Measurements from ENCODE around the gene INTS6L.

The INTS6L gene

DNA sequence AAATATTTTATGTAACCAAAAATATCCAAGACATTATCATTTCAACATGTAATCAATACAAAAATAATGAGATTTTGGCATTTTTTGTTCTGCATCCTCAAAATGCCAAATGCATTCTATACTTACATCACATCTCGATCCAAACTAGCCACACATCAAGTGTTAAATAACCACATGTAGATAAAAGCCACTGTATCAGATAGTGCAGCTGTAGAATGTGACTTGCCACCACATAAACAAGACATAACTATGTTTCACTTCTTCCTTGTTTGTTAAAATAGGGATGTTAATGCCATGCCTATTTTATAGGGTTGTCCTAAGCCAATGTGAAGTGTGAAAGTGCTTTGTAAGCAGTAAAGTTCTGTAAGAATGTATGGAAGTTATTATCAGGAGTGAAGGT, 20.9 kb downstream of the INTS6L start:
- no peak overlapping the region for H2BK12ac ChIP-seq (ENCODE audit: low read length)
- H2BK120ac ChIP-seq (ENCODE audit: low read depth, low read length), result no peak overlapping the region
- no peak for DNase-seq (ENCODE audit: low spot score)
- no peak overlapping the region for H2AK5ac ChIP-seq (ENCODE audit: low read depth, low read length)
- no CpG with 5 or more reads among the region's 1 CpG for WGBS, 2 donors (ENCODE audit: extremely low coverage in 2 of 2, insufficient read length in 2 of 2, insufficient replicate concordance in 1 of 2)
- no peak overlapping the region for H3K4me2 ChIP-seq (ENCODE audit: insufficient read depth, low read length, poor library complexity, severe bottlenecking)
- H3K14ac ChIP-seq (ENCODE audit: low read length), result no peak overlapping the region
- no peak overlapping the region for H3K9ac ChIP-seq (ENCODE audit: low read depth, low read length, poor library complexity)
- H3K4me1 ChIP-seq (ENCODE audit: control insufficient read depth in 2 of 2, insufficient read depth in 1 of 2, low read depth in 1 of 2, low read length in 2 of 2), result no peaks in the 10 kb centered on the region
- no peak overlapping the region for H2BK15ac ChIP-seq (ENCODE audit: low read length)
- no peak overlapping the region for H3K27ac ChIP-seq (replicated peaks; ENCODE audit: low read length)
- H3K4me3 ChIP-seq (ENCODE audit: low read length in 2 of 2), result no peak overlapping the region
- H2AFZ ChIP-seq (ENCODE audit: low read length), result no peak overlapping the region
- H3K9me3 ChIP-seq (replicated peaks in 1 of 2; ENCODE audit: control insufficient read depth in 2 of 2, insufficient read depth in 1 of 2, low read depth in 1 of 2, low read length in 2 of 2), result no peaks in the 10 kb centered on the region
- no peaks in the 10 kb centered on the region for H3K27me3 ChIP-seq (ENCODE audit: control insufficient read depth in 3 of 3, insufficient read depth in 3 of 3, low read depth in 1 of 3, low read length in 3 of 3)
- H3K23ac ChIP-seq (ENCODE audit: low read depth, low read length, poor library complexity), result no peak overlapping the region
- no peak overlapping the region for H3K18ac ChIP-seq (ENCODE audit: low read length)
- no peaks in the 10 kb centered on the region for H3K79me1 ChIP-seq (ENCODE audit: low read depth, low read length)
- no peak overlapping the region for H2BK5ac ChIP-seq (ENCODE audit: low read length)
- H3K36me3 ChIP-seq (replicated peaks in 1 of 2; ENCODE audit: control insufficient read depth in 2 of 2, insufficient read depth in 2 of 2, low read length in 2 of 2), result peaks cover 0 to 1% of the 10 kb centered on the region in 2 donors
- no peak overlapping the region for H4K8ac ChIP-seq (ENCODE audit: low read depth, low read length)
- no peak overlapping the region for H3K4ac ChIP-seq (ENCODE audit: low read length)
- no peak overlapping the region for H4K91ac ChIP-seq (ENCODE audit: low read depth, low read length, poor library complexity)

- peaks cover 0 to 15% of the 10 kb centered on the region in 2 donors for H3K36me3 ChIP-seq (replicated peaks in 1 of 2; ENCODE audit: control insufficient read depth in 2 of 2, insufficient read depth in 2 of 2, low read length in 2 of 2)
- H3K23ac ChIP-seq (ENCODE audit: low read depth, low read length, poor library complexity), result no peak overlapping the region
- no peaks in the 10 kb centered on the region for H3K27me3 ChIP-seq (ENCODE audit: control insufficient read depth in 3 of 3, insufficient read depth in 3 of 3, low read depth in 1 of 3, low read length in 3 of 3)
- DNase-seq (ENCODE audit: low spot score), result no peak
- no peak overlapping the region for H2AFZ ChIP-seq (ENCODE audit: low read length)
- no peaks in the 10 kb centered on the region for H3K79me1 ChIP-seq (ENCODE audit: low read depth, low read length)
- H3K14ac ChIP-seq (ENCODE audit: low read length), result no peak overlapping the region
- no peak overlapping the region for H3K27ac ChIP-seq (replicated peaks; ENCODE audit: low read length)
- H3K18ac ChIP-seq (ENCODE audit: low read length), result no peak overlapping the region
- WGBS, 2 donors (ENCODE audit: extremely low coverage in 2 of 2, insufficient read length in 2 of 2, insufficient replicate concordance in 1 of 2), result no CpG with 5 or more reads among the region's 1 CpG
- H4K91ac ChIP-seq (ENCODE audit: low read depth, low read length, poor library complexity), result no peak overlapping the region
- H2BK12ac ChIP-seq (ENCODE audit: low read length), result no peak overlapping the region
- H2BK5ac ChIP-seq (ENCODE audit: low read length), result no peak overlapping the region
- H2BK15ac ChIP-seq (ENCODE audit: low read length), result no peak overlapping the region
- no peak overlapping the region for H3K4me3 ChIP-seq (ENCODE audit: low read length in 2 of 2)
- H3K9me3 ChIP-seq (replicated peaks in 1 of 2; ENCODE audit: control insufficient read depth in 2 of 2, insufficient read depth in 1 of 2, low read depth in 1 of 2, low read length in 2 of 2), result no peaks in the 10 kb centered on the region
- no peak overlapping the region for H2AK5ac ChIP-seq (ENCODE audit: low read depth, low read length)
- H2BK120ac ChIP-seq (ENCODE audit: low read depth, low read length), result no peak overlapping the region
- no peak overlapping the region for H3K4me2 ChIP-seq (ENCODE audit: insufficient read depth, low read length, poor library complexity, severe bottlenecking)
- no peak overlapping the region for H3K4ac ChIP-seq (ENCODE audit: low read length)
- H4K8ac ChIP-seq (ENCODE audit: low read depth, low read length), result no peak overlapping the region
- H3K4me1 ChIP-seq (ENCODE audit: control insufficient read depth in 2 of 2, insufficient read depth in 1 of 2, low read depth in 1 of 2, low read length in 2 of 2), result no peaks in the 10 kb centered on the region
- no peak overlapping the region for H3K9ac ChIP-seq (ENCODE audit: low read depth, low read length, poor library complexity)
These were observed 22.7 kb downstream of the INTS6L start for GRCh38 chrX:135543172-135543571.

GRCh38 chrX:135543924-135544323, 23.5 kb downstream of the INTS6L start:
- Histone ChIP-seq H3K9ac (ENCODE audit: low read depth, low read length, poor library complexity) (no peak overlapping the region), H2BK12ac (ENCODE audit: low read length) (no peak overlapping the region), H2BK5ac (ENCODE audit: low read length) (no peak overlapping the region), H3K4ac (ENCODE audit: low read length) (no peak overlapping the region), H3K4me3 (ENCODE audit: low read length in 2 of 2) (no peak overlapping the region), H3K23ac (ENCODE audit: low read depth, low read length, poor library complexity) (no peak overlapping the region), H3K9me3 (replicated peaks in 1 of 2; ENCODE audit: control insufficient read depth in 2 of 2, insufficient read depth in 1 of 2, low read depth in 1 of 2, low read length in 2 of 2) (no peaks in the 10 kb centered on the region), H4K8ac (ENCODE audit: low read depth, low read length) (no peak overlapping the region), H2AFZ (ENCODE audit: low read length) (no peak overlapping the region), H3K4me2 (ENCODE audit: insufficient read depth, low read length, poor library complexity, severe bottlenecking) (no peak overlapping the region), H2BK15ac (ENCODE audit: low read length) (no peak overlapping the region), H3K18ac (ENCODE audit: low read length) (no peak overlapping the region), H2AK5ac (ENCODE audit: low read depth, low read length) (no peak overlapping the region), H3K27me3 (ENCODE audit: control insufficient read depth in 3 of 3, insufficient read depth in 3 of 3, low read depth in 1 of 3, low read length in 3 of 3) (no peaks in the 10 kb centered on the region), H3K27ac (replicated peaks; ENCODE audit: low read length) (no peak overlapping the region), H3K4me1 (ENCODE audit: control insufficient read depth in 2 of 2, insufficient read depth in 1 of 2, low read depth in 1 of 2, low read length in 2 of 2) (no peaks in the 10 kb centered on the region), H3K14ac (ENCODE audit: low read length) (no peak overlapping the region), H3K36me3 (replicated peaks in 1 of 2; ENCODE audit: control insufficient read depth in 2 of 2, insufficient read depth in 2 of 2, low read length in 2 of 2) (peaks cover 0 to 15% of the 10 kb centered on the region in 2 donors), H3K79me1 (ENCODE audit: low read depth, low read length) (no peaks in the 10 kb centered on the region), H4K91ac (ENCODE audit: low read depth, low read length, poor library complexity) (no peak overlapping the region), H2BK120ac (ENCODE audit: low read depth, low read length) (no peak overlapping the region)
- WGBS, 2 donors (ENCODE audit: extremely low coverage in 2 of 2, insufficient read length in 2 of 2, insufficient replicate concordance in 1 of 2), result no CpG with 5 or more reads among the region's 2 CpGs
- no peak for DNase-seq (ENCODE audit: low spot score)

GRCh38 chrX:135544338-135544948, 24.0 kb downstream of the INTS6L start:
- no peaks in the 10 kb centered on the region for H3K4me1 ChIP-seq (ENCODE audit: control insufficient read depth in 2 of 2, insufficient read depth in 1 of 2, low read depth in 1 of 2, low read length in 2 of 2)
- H2BK5ac ChIP-seq (ENCODE audit: low read length), result no peak overlapping the region
- H3K27me3 ChIP-seq (ENCODE audit: control insufficient read depth in 3 of 3, insufficient read depth in 3 of 3, low read depth in 1 of 3, low read length in 3 of 3), result no peaks in the 10 kb centered on the region
- no peak overlapping the region for H4K91ac ChIP-seq (ENCODE audit: low read depth, low read length, poor library complexity)
- H3K9me3 ChIP-seq (replicated peaks in 1 of 2; ENCODE audit: control insufficient read depth in 2 of 2, insufficient read depth in 1 of 2, low read depth in 1 of 2, low read length in 2 of 2), result no peaks in the 10 kb centered on the region
- no peak overlapping the region for H2BK12ac ChIP-seq (ENCODE audit: low read length)
- H2BK15ac ChIP-seq (ENCODE audit: low read length), result no peak overlapping the region
- H3K27ac ChIP-seq (replicated peaks; ENCODE audit: low read length), result no peak overlapping the region
- H3K4me2 ChIP-seq (ENCODE audit: insufficient read depth, low read length, poor library complexity, severe bottlenecking), result no peak overlapping the region
- peaks cover 0 to 15% of the 10 kb centered on the region in 2 donors for H3K36me3 ChIP-seq (replicated peaks in 1 of 2; ENCODE audit: control insufficient read depth in 2 of 2, insufficient read depth in 2 of 2, low read length in 2 of 2)
- H3K18ac ChIP-seq (ENCODE audit: low read length), result no peak overlapping the region
- no peak overlapping the region for H3K14ac ChIP-seq (ENCODE audit: low read length)
- no peak overlapping the region for H2BK120ac ChIP-seq (ENCODE audit: low read depth, low read length)
- no peak overlapping the region for H3K9ac ChIP-seq (ENCODE audit: low read depth, low read length, poor library complexity)
- no peak overlapping the region for H3K23ac ChIP-seq (ENCODE audit: low read depth, low read length, poor library complexity)
- H4K8ac ChIP-seq (ENCODE audit: low read depth, low read length), result no peak overlapping the region
- no peak overlapping the region for H2AK5ac ChIP-seq (ENCODE audit: low read depth, low read length)
- H3K4me3 ChIP-seq (ENCODE audit: low read length in 2 of 2), result no peak overlapping the region
- H2AFZ ChIP-seq (ENCODE audit: low read length), result no peak overlapping the region
- WGBS, 2 donors (ENCODE audit: extremely low coverage in 2 of 2, insufficient read length in 2 of 2, insufficient replicate concordance in 1 of 2), result no CpG with 5 or more reads among the region's 5 CpGs
- no peak for DNase-seq (ENCODE audit: low spot score)
- H3K79me1 ChIP-seq (ENCODE audit: low read depth, low read length), result no peaks in the 10 kb centered on the region
- no peak overlapping the region for H3K4ac ChIP-seq (ENCODE audit: low read length)
